Type B pancreatic cell (in vitro differentiated cells): ENCODE data around the gene CAMTA1. TPM values are rescaled to one million over a fixed set of nuclear protein-coding genes. Genes with fewer than 3 reads are reported as not detected.
A peak's percentile ranks its signal among the peaks of the same experiment; 100 is the strongest.

ENCODE experiments used
- DNase-seq: peaks from one replicate; pipeline ENCODE4 v3.0.0; 2021; ENCODE audit warnings: mixed read lengths; ENCODE audit not compliant: unreplicated experiment; ENCODE audit errors: extremely low spot score
- H3K27ac Mint-ChIP-seq: 2 replicates; pipeline ENCODE4 v1.8.0; 2021; ENCODE audit warnings: mild to moderate bottlenecking, mixed read lengths
- H3K27me3 Mint-ChIP-seq: 2 replicates; pipeline ENCODE4 v1.8.0; 2021; ENCODE audit warnings: mixed read lengths
- H3K36me3 Mint-ChIP-seq: 2 replicates; pipeline ENCODE4 v1.8.0; 2021; ENCODE audit warnings: mixed read lengths
- H3K4me1 Mint-ChIP-seq: one replicate; pipeline ENCODE4 v1.8.0; 2021; ENCODE audit warnings: mixed read lengths; ENCODE audit not compliant: unreplicated experiment
- H3K4me3 Mint-ChIP-seq: 2 replicates; pipeline ENCODE4 v1.8.0; 2021; ENCODE audit warnings: mild to moderate bottlenecking, mixed read lengths
- H3K9me3 Mint-ChIP-seq: 2 replicates; pipeline ENCODE4 v1.8.0; 2021; ENCODE audit warnings: mixed read lengths
- CTCF ChIP-seq: fragments of 200-600 bp; sonication (generic); conservative IDR thresholded peaks from 2 replicates; pipeline ENCODE4 v1.5.0; 2021; ENCODE audit warnings: antibody characterized with exemption, mild to moderate bottlenecking
- total RNA-seq: library from RNA; stranded (reverse); gene quantifications from 2 replicates; pipeline ENCODE4 v1.2.1, GENCODE V29; 2021; ENCODE audit warnings: low replicate concordance

CAMTA1 gene
- total RNA-seq, 1 donor from 2014 or later, result 82.5 TPM

DNA sequence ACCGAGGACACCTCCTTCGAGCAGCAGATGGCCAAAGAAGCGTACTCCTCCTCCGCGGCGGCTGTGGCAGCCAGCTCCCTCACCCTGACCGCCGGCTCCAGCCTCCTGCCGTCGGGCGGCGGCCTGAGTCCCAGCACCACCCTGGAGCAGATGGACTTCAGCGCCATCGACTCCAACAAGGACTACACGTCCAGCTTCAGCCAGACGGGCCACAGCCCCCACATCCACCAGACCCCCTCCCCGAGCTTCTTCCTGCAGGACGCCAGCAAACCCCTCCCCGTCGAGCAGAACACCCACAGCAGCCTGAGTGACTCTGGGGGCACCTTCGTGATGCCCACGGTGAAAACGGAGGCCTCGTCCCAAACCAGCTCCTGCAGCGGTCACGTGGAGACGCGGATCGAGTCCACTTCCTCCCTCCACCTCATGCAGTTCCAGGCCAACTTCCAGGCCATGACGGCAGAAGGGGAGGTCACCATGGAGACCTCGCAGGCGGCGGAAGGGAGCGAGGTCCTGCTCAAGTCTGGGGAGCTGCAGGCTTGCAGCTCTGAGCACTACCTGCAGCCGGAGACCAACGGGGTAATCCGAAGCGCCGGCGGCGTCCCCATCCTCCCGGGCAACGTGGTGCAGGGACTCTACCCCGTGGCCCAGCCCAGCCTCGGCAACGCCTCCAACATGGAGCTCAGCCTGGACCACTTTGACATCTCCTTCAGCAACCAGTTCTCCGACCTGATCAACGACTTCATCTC lies 879.1 kb downstream of the CAMTA1 start:
- Mint-ChIP-seq H3K9me3 (no peaks in the 10 kb centered on the region), H3K27ac (no peak overlapping the region), H3K4me3 (no peak overlapping the region), H3K4me1 (peaks cover 12% of the 10 kb centered on the region), H3K36me3 (no peaks in the 10 kb centered on the region), H3K27me3 (no peaks in the 10 kb centered on the region)
- no peak for TF ChIP-seq CTCF
- DNase-seq, result no peak

DNA sequence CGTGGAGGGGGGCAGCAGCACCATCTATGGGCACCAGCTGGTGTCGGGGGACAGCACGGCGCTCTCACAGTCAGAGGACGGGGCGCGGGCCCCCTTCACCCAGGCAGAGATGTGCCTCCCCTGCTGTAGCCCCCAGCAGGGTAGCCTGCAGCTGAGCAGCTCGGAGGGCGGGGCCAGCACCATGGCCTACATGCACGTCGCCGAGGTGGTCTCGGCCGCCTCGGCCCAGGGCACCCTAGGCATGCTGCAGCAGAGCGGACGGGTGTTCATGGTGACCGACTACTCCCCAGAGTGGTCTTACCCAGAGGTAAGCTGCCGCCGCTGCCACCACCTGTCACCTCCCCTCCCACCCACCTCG lies 879.6 kb downstream of the CAMTA1 start:
- H3K36me3 Mint-ChIP-seq, result no peaks in the 10 kb centered on the region
- DNase-seq, result no peak
- H3K9me3 Mint-ChIP-seq, result no peaks in the 10 kb centered on the region
- TF ChIP-seq CTCF, result no peak
- H3K27ac Mint-ChIP-seq, result no peak overlapping the region
- H3K4me3 Mint-ChIP-seq, result no peak overlapping the region
- H3K27me3 Mint-ChIP-seq, result no peaks in the 10 kb centered on the region
- peaks cover 13% of the 10 kb centered on the region for H3K4me1 Mint-ChIP-seq

DNA sequence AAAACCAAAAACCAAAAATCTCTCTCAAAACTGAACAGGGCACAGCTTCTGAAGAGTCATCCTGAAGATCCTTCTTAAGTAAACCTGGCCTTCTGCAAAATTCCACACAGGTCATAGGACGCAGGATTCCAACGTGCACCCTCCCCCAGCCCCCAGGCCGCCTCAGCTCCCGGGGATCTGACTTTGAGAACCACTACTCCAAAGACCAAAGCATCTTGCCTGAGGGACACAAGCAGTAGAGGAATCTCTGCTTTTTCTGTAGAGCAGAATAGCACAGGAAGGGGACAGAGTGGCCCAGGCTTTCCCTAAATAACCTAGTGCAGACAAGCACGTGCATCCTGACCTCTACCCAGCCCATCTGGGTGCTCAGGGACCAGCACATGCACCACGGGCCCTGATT lies 881.0 kb downstream of the CAMTA1 start:
- no peaks in the 10 kb centered on the region for H3K9me3 Mint-ChIP-seq
- no peak overlapping the region for H3K27ac Mint-ChIP-seq
- H3K27me3 Mint-ChIP-seq, result peaks cover 4% of the 10 kb centered on the region
- H3K4me3 Mint-ChIP-seq, result no peak overlapping the region
- no peak for DNase-seq
- no peaks in the 10 kb centered on the region for H3K36me3 Mint-ChIP-seq
- TF ChIP-seq CTCF, result no peak
- peaks cover 18% of the 10 kb centered on the region for H3K4me1 Mint-ChIP-seq

DNA sequence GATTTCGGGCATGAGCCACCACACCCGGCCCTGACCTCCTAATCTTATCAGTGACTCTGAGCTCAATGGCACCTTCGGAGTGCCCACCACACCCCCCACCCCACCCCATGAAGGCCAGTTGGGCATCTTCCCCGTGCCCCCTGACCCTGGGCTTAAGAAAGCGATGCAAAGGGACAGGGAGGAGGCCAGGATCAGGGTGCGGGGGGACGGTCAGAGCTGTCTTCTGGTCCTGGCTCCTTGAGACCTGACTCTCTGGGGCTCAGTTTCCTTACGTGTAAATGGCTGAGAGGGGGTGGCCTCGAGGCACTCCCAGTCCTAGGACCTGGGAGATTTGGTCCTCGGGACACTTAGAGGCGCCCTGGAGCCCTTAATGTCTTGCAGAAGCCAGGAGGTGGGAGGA lies 881.9 kb downstream of the CAMTA1 start:
- no peak overlapping the region for H3K27ac Mint-ChIP-seq
- no peak for TF ChIP-seq CTCF
- H3K4me1 Mint-ChIP-seq, result peaks cover 21% of the 10 kb centered on the region
- peaks cover 7% of the 10 kb centered on the region for H3K27me3 Mint-ChIP-seq
- H3K9me3 Mint-ChIP-seq, result no peaks in the 10 kb centered on the region
- no peak overlapping the region for H3K4me3 Mint-ChIP-seq
- no peak for DNase-seq
- no peaks in the 10 kb centered on the region for H3K36me3 Mint-ChIP-seq

- Mint-ChIP-seq H3K27ac (peak overlapping the region; percentile 34), H3K9me3 (no peaks in the 10 kb centered on the region), H3K27me3 (peaks cover 7% of the 10 kb centered on the region), H3K4me1 (peaks cover 21% of the 10 kb centered on the region), H3K36me3 (no peaks in the 10 kb centered on the region), H3K4me3 (no peak overlapping the region)
- peak; percentile 95 for DNase-seq
- TF ChIP-seq CTCF, result peak; percentile 99
These were observed 882.5 kb downstream of the CAMTA1 start for GRCh38 chr1:7667625-7668218.
